Activated CD4-positive, CD25-positive, alpha-beta regulatory T cell (primary cell): ENCODE data around the gene CCDC178.
"Not testable (repeated sequence)": the region's sequence is repeated elsewhere in the genome, so short reads cannot be mapped to it uniquely, and the experiment has no call there.

Source experiments
- DNase-seq, 4 experiments: peaks; one replicate each; lab custom pipeline; 2025; lab: John Stamatoyannopoulos, UW

CCDC178 gene

GRCh38 chr18:32998921-32999320 is 441.6 kb downstream of the CCDC178 start:
- no peak for DNase-seq

DNA sequence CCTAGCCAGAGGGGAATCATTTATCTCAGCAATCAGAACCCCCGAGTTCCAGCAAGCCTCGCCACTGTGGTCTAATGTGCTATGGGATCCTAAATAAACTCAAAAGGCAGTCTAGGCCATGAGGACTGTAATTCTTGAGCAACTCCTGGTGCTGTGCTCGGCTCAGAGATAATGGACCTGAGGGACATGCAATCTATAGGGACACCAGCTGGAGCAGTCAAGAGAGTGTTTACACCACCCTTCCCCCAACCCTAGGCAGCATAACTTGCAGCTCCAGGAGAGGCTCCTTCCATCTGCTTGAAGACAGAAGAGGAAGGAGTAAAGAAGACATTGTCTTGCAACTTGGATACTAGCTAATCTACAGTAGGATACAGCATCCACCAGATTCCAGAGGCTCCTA is 442.2 kb downstream of the CCDC178 start:
- no peak for DNase-seq

- no peak for DNase-seq
Measured at GRCh38 chr18:32983721-32984120, 456.8 kb downstream of the CCDC178 start.

- no peak for DNase-seq
Measured at GRCh38 chr18:32980896-32981295, 459.6 kb downstream of the CCDC178 start.

GRCh38 chr18:32975501-32975900 is 465.0 kb downstream of the CCDC178 start:
- no peak for DNase-seq

GRCh38 chr18:32975163-32975436 is 465.4 kb downstream of the CCDC178 start:
- no peak for DNase-seq

DNA sequence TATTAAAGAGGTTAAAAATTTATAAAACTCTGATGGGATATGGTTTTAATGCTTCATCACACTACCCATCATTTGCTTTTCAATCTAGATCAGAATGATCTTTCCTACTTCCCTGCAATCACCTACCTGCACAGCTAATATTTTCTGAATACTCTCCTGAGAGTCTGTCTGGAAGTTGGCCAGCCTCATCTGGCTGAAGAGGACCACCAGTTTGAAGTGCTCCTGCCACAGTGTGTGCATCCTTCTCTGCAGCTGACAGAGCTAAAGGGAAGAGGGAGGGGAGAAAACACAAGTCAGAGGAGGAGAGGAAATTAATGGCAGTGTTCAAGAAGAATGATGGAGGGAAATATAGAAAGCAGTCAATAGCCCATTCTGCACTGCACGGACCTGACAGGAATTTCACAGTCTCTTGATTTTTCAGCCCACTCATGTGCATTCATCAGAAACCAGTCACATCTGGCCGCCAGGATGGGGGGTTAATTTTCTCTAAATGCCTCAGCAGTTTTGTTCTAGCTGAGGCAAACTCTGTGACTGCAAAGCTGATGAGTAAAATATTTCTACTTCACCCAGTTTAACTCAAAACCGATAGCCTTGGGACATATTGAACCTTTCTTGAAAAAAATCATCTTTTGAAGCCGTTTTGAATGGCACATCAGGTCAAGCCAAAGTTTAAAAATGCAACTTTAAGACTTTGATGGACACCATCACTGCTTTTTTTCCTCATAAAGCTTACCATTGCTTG is 465.9 kb downstream of the CCDC178 start:
- DNase-seq = no peak

DNA sequence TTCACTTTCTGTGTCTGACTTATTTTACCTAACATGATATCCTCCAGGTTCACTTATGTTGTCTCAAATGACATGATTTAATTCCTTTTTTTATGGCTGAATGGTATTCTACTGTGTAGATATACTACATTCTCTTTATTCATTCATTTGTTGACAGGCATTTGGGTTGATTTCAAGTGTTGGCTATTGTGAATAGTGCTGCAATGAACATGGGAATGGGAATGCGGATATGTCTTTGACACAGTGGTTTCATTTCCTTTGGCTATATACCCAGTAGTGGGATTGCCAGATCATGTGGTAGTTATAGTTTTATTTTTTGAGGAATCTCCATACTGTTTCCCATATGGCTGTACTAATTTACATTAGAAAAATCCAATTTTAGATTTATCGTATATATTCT is 472.3 kb downstream of the CCDC178 start:
- DNase-seq = no peak

GRCh38 chr18:32966141-32966540 is 474.4 kb downstream of the CCDC178 start:
- no peak for DNase-seq

DNA sequence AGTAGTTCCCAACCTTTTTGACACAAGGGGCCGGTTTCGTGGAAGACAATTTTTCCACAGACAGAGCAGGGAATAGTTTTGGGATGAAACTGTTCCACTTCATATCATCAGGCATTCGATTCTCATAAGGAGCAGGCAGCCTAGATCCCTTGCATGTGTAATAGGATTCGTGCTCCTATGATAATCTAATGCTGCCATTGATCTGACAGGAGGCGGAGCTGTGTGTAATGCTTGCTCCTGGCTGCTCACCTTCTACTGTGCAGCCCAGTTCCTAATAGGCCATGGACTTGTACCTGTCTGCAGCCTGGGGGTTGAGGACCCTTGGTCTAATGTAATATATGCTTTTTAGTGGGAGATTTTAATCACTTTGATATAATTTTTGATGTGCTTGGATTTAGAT is 479.0 kb downstream of the CCDC178 start:
- no peak for DNase-seq

DNA sequence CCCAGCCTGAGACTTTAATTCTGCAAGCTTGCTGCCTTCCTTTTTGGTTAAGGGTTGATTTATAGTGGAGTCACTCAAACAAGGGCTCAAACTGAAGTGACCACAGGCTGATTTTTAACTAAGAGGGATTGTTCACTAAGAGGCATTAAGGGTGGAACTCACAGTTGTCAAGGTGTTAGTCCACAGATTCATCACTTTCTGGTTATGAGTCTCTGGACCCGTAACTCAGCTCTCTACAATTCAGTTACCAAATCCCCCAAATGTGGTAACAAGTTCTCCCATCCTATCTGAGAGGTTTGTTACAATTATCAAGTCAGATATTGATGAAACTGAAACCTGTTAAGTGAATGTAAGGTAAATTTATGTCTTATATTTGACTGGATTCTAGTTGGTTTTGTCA is 481.8 kb downstream of the CCDC178 start:
- DNase-seq = no peak

DNA sequence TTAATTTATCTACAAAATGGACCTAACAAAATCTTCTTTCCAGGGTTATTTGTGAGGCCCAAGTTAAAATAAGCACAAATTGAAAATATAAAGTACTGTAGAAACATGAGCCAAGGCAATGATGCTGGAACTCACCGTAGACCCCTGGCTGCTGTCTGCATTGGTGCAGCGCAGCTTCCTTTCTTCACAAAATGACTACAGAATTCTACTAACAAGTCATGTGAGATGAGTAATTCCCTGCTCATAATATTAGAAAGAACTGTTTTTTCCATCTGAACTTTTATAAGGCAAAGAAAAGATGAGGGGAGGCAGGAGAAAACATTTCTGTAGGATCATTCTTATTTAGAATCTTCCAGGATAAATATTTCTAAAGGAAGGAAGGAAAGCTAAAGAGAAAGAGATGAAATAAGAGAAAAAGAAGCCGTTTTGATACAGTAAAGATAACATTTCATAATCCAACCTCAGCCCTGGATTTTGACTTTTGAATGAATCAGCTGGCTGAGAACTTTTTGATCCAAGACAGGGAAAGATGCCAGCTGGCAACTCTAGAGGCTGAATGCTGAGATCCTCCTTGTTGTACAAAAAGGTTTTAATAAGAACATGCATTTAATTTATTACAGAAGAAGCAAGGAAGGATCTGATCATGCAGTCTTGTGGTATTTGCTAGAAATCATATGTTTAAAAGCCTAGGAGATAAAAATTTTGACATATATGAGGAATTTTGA is 483.8 kb downstream of the CCDC178 start:
- DNase-seq = no peak

GRCh38 chr18:32952318-32952717 is 488.2 kb downstream of the CCDC178 start:
- not testable (repeated sequence) for DNase-seq

DNA sequence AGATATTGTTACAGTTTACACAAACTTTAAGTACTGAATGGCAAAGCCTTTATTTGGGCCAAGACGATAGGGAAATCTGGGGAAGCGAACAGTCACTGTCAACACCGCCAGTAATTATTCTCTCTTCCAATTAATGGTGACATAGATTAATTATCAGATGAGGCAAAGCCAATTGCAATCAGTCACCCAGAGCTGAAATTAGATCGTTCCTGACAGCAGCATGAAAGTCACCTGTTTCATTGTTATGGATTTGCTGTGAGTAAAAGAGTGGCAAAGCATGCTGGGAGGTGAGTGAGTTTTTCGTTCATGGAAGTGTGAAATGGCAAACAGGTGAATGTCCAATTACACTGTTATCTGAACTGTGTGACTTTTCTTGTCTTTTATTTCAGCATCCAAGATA is 502.9 kb downstream of the CCDC178 start:
- no peak for DNase-seq

DNA sequence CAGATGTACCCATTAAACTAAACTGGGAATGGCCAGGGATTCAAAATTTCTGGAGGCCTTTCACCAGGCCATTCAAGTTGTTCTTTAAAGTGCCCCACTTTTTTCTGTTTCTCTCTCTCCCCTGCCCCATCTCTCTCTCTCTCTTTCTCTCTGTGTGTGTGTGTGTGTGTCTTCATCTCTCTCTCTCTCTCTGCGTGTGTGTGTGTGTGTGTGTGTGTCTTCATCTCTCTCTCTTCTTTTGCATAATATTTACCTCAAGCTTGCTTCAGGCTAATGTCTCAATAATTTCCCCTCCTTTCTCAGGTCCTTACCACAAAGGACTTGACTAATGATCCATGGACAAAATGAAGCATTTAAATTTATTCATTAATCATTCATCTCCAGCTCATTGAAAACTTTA is 503.5 kb downstream of the CCDC178 start:
- DNase-seq = no peak

DNA sequence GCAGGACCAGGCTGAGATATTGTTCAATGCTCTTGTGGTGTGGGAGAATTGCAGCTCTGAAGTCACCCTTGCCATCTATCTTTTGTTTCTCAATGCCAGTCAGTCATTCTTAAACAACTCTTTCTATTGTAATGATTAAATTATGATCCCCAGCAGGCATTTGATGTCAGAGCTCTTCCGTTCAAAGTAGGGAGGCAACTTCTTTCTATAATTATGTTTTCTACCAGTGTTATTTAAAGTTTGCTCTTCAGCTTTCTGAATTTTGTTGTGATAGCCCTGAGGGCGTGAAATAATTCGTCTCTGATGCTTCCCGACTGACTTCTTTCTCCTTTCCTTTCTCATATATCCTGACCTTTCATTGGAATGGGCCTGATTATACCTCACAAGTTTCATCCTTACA is 506.3 kb downstream of the CCDC178 start:
- no peak for DNase-seq

DNA sequence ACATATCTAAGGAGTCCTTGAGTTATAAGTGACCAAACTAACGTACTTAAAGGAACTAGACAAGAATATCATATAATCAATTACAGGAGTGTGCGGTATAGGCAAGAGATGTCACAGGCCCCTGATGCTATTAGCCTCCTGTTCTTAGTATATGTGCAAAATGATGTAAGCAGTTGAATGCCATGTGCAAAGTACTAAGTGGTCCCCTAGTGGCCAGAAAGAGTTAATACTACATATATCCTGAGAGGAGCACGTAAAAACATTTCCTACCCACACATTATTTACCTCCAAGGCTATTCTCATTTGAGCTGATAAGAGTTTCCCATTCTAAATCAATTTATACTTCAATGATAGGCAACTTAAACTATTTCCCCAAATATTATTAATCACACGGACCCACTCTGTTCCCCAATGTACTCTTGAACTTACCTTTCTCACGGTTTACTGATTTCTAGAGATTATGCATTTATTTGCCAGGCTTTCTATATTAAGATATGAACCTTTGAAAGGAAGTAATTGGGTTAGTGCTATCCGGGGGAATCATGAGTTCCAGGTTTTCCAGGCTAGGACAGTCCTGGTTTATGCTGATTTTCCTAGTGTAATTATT is 509.7 kb downstream of the CCDC178 start:
- no peak for DNase-seq

- DNase-seq = no peak
Measured at GRCh38 chr18:32929213-32929612, 511.3 kb downstream of the CCDC178 start.

- no peak for DNase-seq
Measured at GRCh38 chr18:32922951-32923430, 517.5 kb downstream of the CCDC178 start.

GRCh38 chr18:32920796-32921787 is 519.4 kb downstream of the CCDC178 start:
- no peak for DNase-seq

DNA sequence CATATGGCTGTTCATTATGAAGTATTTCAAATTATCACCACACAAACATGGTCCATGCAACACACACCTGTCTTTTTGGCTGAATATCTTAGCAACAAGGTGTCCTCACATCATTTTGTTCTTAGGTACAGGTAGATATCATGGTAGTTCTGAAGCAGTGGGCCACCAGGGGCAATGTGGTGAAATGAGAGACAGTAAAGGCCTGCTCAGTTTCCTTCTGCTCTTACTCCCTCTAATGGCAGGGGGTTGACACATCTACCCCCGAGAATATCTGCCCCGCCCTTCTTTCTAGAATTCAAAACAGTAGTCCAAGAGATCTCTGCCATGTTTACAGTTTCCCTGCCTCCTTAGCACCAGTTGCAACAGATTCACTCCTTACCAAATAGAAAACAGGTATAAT is 520.7 kb downstream of the CCDC178 start:
- DNase-seq = no peak

GRCh38 chr18:32918692-32919250 is 521.8 kb downstream of the CCDC178 start:
- no peak for DNase-seq
